K562 (cell line): ENCODE results near the gene ZBTB49. TPM values are rescaled to one million over a fixed set of nuclear protein-coding genes. Genes with fewer than 3 reads are reported as not detected.
A peak's percentile ranks its signal among the peaks of the same experiment; 100 is the strongest.

Source experiments
- BMI1 ChIP-seq: fragments of 150-350 bp; IDR thresholded peaks from 2 replicates; pipeline ENCODE4 v1.6.1; 2014; ENCODE audit warnings: low read length
- CBFB ChIP-seq: sonication (generic); formaldehyde crosslinking; IDR thresholded peaks from 2 replicates; pipeline ENCODE4 v1.4.0; 2020; ENCODE audit warnings: mild to moderate bottlenecking, missing genetic modification reagents
- CHD4 ChIP-seq: fragments of 200-600 bp; sonication (generic); IDR thresholded peaks from 3 replicates; pipeline ENCODE4 v1.6.1; 2012; ENCODE audit warnings: low read depth, mild to moderate bottlenecking, mixed read lengths, low read length, inconsistent platforms; ENCODE audit not compliant: insufficient read depth, insufficient replicate concordance, poor library complexity, severe bottlenecking
- CREM ChIP-seq: IDR thresholded peaks from 2 replicates; pipeline ENCODE4 v1.6.1; 2014; ENCODE audit warnings: antibody characterized with exemption, low read depth
- CSDE1 ChIP-seq, 2 experiments: fragments of 450-650 bp; IDR thresholded peaks; 2 replicates each; pipeline ENCODE4 v1.6.1; 2016; ENCODE audit warnings: mild to moderate bottlenecking in 1 of 2
- HEY1 ChIP-seq: fragments of 250-450 bp; sonication (Bioruptor Pico); IDR thresholded peaks from 2 replicates; pipeline ENCODE4 v1.5.0; 2020; ENCODE audit warnings: mild to moderate bottlenecking, moderate library complexity, borderline replicate concordance
- HMGN3 ChIP-seq: IDR thresholded peaks from 2 replicates; pipeline ENCODE4 v1.6.1; 2011; ENCODE audit warnings: borderline replicate concordance, low read depth, mild to moderate bottlenecking, mixed read lengths, low read length; ENCODE audit not compliant: insufficient read length; ENCODE audit errors: extremely low read depth
- HNRNPH1 ChIP-seq: fragments of 200-400 bp; formaldehyde crosslinking; optimal IDR thresholded peaks from 2 replicates; pipeline ENCODE3; 2017; ENCODE audit warnings: low read depth, mild to moderate bottlenecking, low read length, moderate library complexity
- JUND ChIP-seq, 2 experiments: IDR thresholded peaks; 2 replicates in 1 of 2; 3 replicates in 1 of 2; pipeline ENCODE4 v1.6.1; 2011; ENCODE audit warnings: borderline replicate concordance in 2 of 2, low read depth in 2 of 2, low read length in 2 of 2, improper control_type of control experiment in 1 of 2, missing biosample characterization in 1 of 2, missing genetic modification characterization in 1 of 2, missing genetic modification reagents in 1 of 2
- MAFK ChIP-seq: IDR thresholded peaks from 2 replicates; pipeline ENCODE4 v1.6.1; 2011; ENCODE audit warnings: low read length, improper control_type of control experiment
- MCM2 ChIP-seq: fragments of 450-650 bp; IDR thresholded peaks from 2 replicates; pipeline ENCODE4 v1.6.1; 2017; ENCODE audit warnings: low read depth, mild to moderate bottlenecking
- NR3C1 ChIP-seq: sonication (generic); formaldehyde crosslinking; IDR thresholded peaks from 2 replicates; pipeline ENCODE4 v1.8.1; 2022; ENCODE audit warnings: missing genetic modification reagents
- PHF21A ChIP-seq: fragments of 450-650 bp; IDR thresholded peaks from 2 replicates; pipeline ENCODE4 v1.6.1; 2017; ENCODE audit warnings: low read depth, borderline replicate concordance
- POU5F1 ChIP-seq: fragments of 150-350 bp; IDR thresholded peaks from 2 replicates; pipeline ENCODE4 v1.6.1; 2014; ENCODE audit warnings: borderline replicate concordance, low read length, low read depth, mild to moderate bottlenecking; ENCODE audit not compliant: partially characterized antibody
- RBM15 ChIP-seq: fragments of 200-400 bp; formaldehyde crosslinking; IDR thresholded peaks from 2 replicates; pipeline ENCODE4 v1.6.1; 2018; ENCODE audit warnings: mild to moderate bottlenecking, low read length, moderate library complexity; ENCODE audit not compliant: insufficient read depth
- SMAD1 ChIP-seq: fragments of 150-350 bp; IDR thresholded peaks from 2 replicates; pipeline ENCODE4 v1.6.1; 2014; ENCODE audit warnings: low read length, low read depth; ENCODE audit not compliant: partially characterized antibody
- SMC3 ChIP-seq: conservative IDR thresholded peaks from 2 replicates; pipeline ENCODE4 v1.6.1; 2011; ENCODE audit warnings: low read depth, low read length, improper control_type of control experiment; ENCODE audit not compliant: insufficient read depth
- SNRNP70 ChIP-seq: fragments of 200-400 bp; formaldehyde crosslinking; optimal IDR thresholded peaks from 2 replicates; pipeline ENCODE3; 2017; ENCODE audit warnings: low read depth, low read length
- SPI1 ChIP-seq: IDR thresholded peaks from 2 replicates; pipeline ENCODE4 v1.6.1; 2011; ENCODE audit warnings: low read depth, low read length, control low read depth, borderline replicate concordance
- ZBTB7A ChIP-seq: IDR thresholded peaks from 2 replicates; pipeline ENCODE4 v1.6.1; 2011; ENCODE audit warnings: low read depth, mild to moderate bottlenecking, low read length, moderate library complexity, borderline replicate concordance; ENCODE audit not compliant: control insufficient read depth
- ZFPM2 ChIP-seq: fragments of 250-450 bp; sonication (Bioruptor Pico); IDR thresholded peaks from 2 replicates; pipeline ENCODE4 v1.5.1; 2022; ENCODE audit warnings: mild to moderate bottlenecking
- ZNF354B ChIP-seq: fragments of 250-450 bp; sonication (Bioruptor Pico); IDR thresholded peaks from 2 replicates; pipeline ENCODE4 v1.4.0; 2020
- ZNF778 ChIP-seq: fragments of 450-650 bp; formaldehyde crosslinking; IDR thresholded peaks from 2 replicates; pipeline ENCODE4 v1.4.0; 2020; ENCODE audit warnings: mild to moderate bottlenecking, moderate library complexity
- polyA plus RNA-seq, 8 experiments: library from polyadenylated mRNA; depleted of rRNA in 4 of 8; stranded (reverse) in 5 of 8; unstranded in 3 of 8; fragments of >200 nt; fragmentation: Nextera tagmentation in 2 of 8; fragmentation: Illumina TruSeq in 1 of 8; extraction: Ambion mirVana in 2 of 8; extraction: Trizol in 1 of 8; gene quantifications; 2 replicates each; pipeline versions ENCODE4 v1.2.1 to v1.2.3, GENCODE V29; 2011 to 2014; ENCODE audit warnings: inconsistent platforms in 1 of 8, missing spikeins in 1 of 8
- total RNA-seq, 7 experiments: library from RNA; depleted of rRNA in 6 of 7; stranded (reverse); fragments of >200 nt in 6 of 7; fragmentation: Illumina TruSeq in 2 of 7; extraction: Trizol in 2 of 7; gene quantifications; 2 replicates each; pipeline versions ENCODE4 v1.2.1 to v1.2.3, GENCODE V29; 2011 to 2021; ENCODE audit warnings: low replicate concordance in 1 of 7
- TF ChIP-seq, protein P1 (sequence below): fragments of 250-450 bp; sonication (Bioruptor Pico); IDR thresholded peaks from 2 replicates; pipeline ENCODE4 v1.8.0; 2022; ENCODE audit warnings: moderate library complexity, mild to moderate bottlenecking, inconsistent platforms
- TF ChIP-seq, protein P2 (sequence below): fragments of 250-450 bp; sonication (Bioruptor Pico); IDR thresholded peaks from 2 replicates; pipeline ENCODE4 v1.4.0; 2020; ENCODE audit warnings: borderline replicate concordance
- TF ChIP-seq, protein P3 (sequence below): fragments of 250-450 bp; sonication (Bioruptor Pico); IDR thresholded peaks from 2 replicates; pipeline ENCODE4 v1.5.0; 2021

The ZBTB49 gene
- total and polyA plus RNA-seq, 9 of the 15 experiments (the other 6 are each of a cell fraction or from before 2014, with no cell fraction given), result 0.49 to 8.0 (median 4.2) TPM

DNA sequence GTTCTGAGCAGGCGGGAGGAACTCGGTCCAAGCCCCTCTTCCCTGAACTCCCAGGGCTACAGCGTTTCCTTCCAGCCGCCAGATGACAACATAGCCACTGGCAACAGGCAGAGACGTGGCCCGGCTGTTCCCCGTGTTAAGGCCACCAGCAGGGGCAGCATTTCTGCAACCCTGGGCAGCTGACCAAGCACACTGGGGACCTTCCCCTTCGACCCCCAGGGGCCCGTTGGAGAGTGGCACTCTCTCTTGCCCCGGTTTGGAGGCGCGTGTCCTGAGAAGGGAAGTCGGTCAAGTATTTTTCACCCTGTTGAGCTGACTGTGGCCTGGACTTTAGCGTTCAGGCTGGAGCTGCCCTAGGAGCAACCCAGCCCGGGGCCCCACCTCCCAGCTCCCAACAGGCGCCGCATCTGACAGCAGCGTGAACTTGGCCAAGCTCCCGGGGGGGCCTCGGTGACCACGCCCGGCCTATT lies 37.6 kb downstream of the ZBTB49 start (continued):
- no peak for TF ChIP-seq SMC3
- no peak for TF ChIP-seq MAFK
- TF ChIP-seq HNRNPH1, result no peak
- no peak for TF ChIP-seq CHD4
- no peak for TF ChIP-seq PHF21A
- no peak for TF ChIP-seq HMGN3
- no peak for TF ChIP-seq HEY1 (CRISPR knock-in tag)
- TF ChIP-seq POU5F1, result no peak
- TF ChIP-seq BMI1, result no peak
- TF ChIP-seq ZNF778, result no peak
- no peak for TF ChIP-seq JUND (IDR thresholded peaks at IDR 0.05; ENCODE audit: borderline replicate concordance, low read depth, low read length)
- peak; percentile 9; the same call in 1 of the 3 replicates for TF ChIP-seq JUND (tag; IDR thresholded peaks at IDR 0.05; ENCODE audit: borderline replicate concordance, low read depth, low read length)
- TF ChIP-seq ZFPM2 (CRISPR knock-in tag), result no peak
- TF ChIP-seq CSDE1 (IDR thresholded peaks at IDR 0.05), result no peak
- TF ChIP-seq CBFB (CRISPR knock-in tag), result no peak
- TF ChIP-seq, protein P1, sequence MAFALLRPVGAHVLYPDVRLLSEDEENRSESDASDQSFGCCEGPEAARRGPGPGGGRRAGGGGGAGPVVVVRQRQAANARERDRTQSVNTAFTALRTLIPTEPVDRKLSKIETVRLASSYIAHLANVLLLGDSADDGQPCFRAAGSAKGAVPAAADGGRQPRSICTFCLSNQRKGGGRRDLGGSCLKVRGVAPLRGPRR, result no peak
- TF ChIP-seq SPI1, result no peak
- TF ChIP-seq NR3C1 (CRISPR knock-in tag), result no peak
- TF ChIP-seq, protein P2, sequence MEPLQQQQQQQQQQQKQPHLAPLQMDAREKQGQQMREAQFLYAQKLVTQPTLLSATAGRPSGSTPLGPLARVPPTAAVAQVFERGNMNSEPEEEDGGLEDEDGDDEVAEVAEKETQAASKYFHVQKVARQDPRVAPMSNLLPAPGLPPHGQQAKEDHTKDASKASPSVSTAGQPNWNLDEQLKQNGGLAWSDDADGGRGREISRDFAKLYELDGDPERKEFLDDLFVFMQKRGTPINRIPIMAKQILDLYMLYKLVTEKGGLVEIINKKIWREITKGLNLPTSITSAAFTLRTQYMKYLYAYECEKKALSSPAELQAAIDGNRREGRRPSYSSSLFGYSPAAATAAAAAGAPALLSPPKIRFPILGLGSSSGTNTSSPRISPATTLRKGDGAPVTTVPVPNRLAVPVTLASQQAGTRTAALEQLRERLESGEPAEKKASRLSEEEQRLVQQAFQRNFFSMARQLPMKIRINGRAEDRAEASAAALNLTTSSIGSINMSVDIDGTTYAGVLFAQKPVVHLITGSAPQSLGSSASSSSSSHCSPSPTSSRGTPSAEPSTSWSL (CRISPR knock-in tag), result no peak
- TF ChIP-seq CREM, result peak; percentile 64; the same call in 1 of the 2 replicates
- no peak for TF ChIP-seq ZNF354B (CRISPR knock-in tag)
- no peak for TF ChIP-seq RBM15
- TF ChIP-seq MCM2, result no peak
- TF ChIP-seq SNRNP70, result no peak
- TF ChIP-seq SMAD1, result no peak
- TF ChIP-seq, protein P3, sequence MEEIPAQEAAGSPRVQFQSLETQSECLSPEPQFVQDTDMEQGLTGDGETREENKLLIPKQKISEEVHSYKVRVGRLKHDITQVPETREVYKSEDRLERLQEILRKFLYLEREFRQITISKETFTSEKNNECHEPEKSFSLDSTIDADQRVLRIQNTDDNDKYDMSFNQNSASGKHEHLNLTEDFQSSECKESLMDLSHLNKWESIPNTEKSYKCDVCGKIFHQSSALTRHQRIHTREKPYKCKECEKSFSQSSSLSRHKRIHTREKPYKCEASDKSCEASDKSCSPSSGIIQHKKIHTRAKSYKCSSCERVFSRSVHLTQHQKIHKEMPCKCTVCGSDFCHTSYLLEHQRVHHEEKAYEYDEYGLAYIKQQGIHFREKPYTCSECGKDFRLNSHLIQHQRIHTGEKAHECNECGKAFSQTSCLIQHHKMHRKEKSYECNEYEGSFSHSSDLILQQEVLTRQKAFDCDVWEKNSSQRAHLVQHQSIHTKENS, result no peak
- TF ChIP-seq ZBTB7A, result peak; percentile 93
